ENCODE measurements around the gene ATP8B1. TPM values are rescaled to one million over a fixed set of nuclear protein-coding genes. Genes with fewer than 3 reads are reported as not detected.

Gene ATP8B1
- polyA plus RNA-seq, 3 donors: 0.02 to 0.11 (median 0.03) TPM

DNA sequence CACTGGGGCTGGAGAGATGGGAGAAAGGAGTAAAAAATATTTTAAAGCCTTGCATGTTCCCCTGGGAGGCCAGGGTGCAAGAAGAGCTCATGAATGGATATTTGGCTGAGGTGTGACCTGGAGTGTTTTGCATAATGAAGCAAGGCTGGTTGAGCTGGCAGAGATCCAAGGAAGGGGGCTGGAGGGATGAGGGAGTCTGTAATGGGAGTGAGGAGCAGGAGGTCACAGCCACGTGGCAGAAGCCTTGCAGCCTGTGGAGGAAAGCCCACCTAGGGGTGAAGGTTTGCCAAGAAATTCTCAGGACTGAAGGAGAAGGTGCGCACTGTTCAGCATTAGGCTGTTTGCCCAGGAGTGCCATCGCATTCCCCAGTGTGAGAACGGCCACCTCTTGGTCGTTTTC, 40.3 kb upstream of the ATP8B1 start:
- 98% methylated on average over 5 of the region's 5 CpGs for WGBS (ENCODE audit: insufficient coverage)
- H3K27ac Mint-ChIP-seq: peak overlapping the region in 1 of 7 donors; percentile 51
- Histone ChIP-seq H3K9me3 (replicated peaks in 1 of 2; ENCODE audit: control insufficient read depth in 1 of 2, insufficient read depth in 1 of 2, low read length in 2 of 2) (no peaks in the 10 kb centered on the region), H2AFZ (ENCODE audit: insufficient read depth, low read depth, low read length, poor library complexity, severe bottlenecking) (no peak overlapping the region), H3K27ac (ENCODE audit: low read depth in 1 of 2, low read length in 2 of 2) (no peak overlapping the region), H3K4me2 (replicated peaks; ENCODE audit: extremely low read depth, low read length, poor library complexity, severe bottlenecking) (no peak overlapping the region), H3K36me3 (replicated peaks in 1 of 2; ENCODE audit: control insufficient read depth in 1 of 2, insufficient read depth in 2 of 2, low read length in 2 of 2) (no peaks in the 10 kb centered on the region), H3K4me1 (ENCODE audit: control insufficient read depth in 1 of 2, insufficient read depth in 2 of 2, low read length in 2 of 2) (no peaks in the 10 kb centered on the region), H3K9ac (ENCODE audit: insufficient read depth, low read length, poor library complexity, severe bottlenecking) (no peak overlapping the region), H4K20me1 (ENCODE audit: insufficient read depth, low read length) (no peaks in the 10 kb centered on the region), H3K27me3 (ENCODE audit: control insufficient read depth in 2 of 2, insufficient read depth in 2 of 2, low read length in 2 of 2) (no peaks in the 10 kb centered on the region), H3K79me2 (ENCODE audit: insufficient read depth, low read length) (no peaks in the 10 kb centered on the region), H3K4me3 (replicated peaks in 1 of 3; ENCODE audit: low read depth in 2 of 3, low read length in 3 of 3) (no peak overlapping the region)
- peaks cover 4 to 6% (median 6%) of the 10 kb centered on the region in 3 donors for H3K27me3 Mint-ChIP-seq (ENCODE audit: low read depth in 3 of 3)
- H3K36me3 Mint-ChIP-seq: no peaks in the 10 kb centered on the region
- DNase-seq: no peak
- H3K4me1 Mint-ChIP-seq: no peaks in the 10 kb centered on the region
- intact Hi-C loops (cut with micrococcal nuclease): no loop called here
- no peak overlapping the region for H3K4me3 Mint-ChIP-seq
- peaks cover 0 to 5% (median 0%) of the 10 kb centered on the region in 7 donors for H3K9me3 Mint-ChIP-seq
- TF ChIP-seq, protein P1, sequence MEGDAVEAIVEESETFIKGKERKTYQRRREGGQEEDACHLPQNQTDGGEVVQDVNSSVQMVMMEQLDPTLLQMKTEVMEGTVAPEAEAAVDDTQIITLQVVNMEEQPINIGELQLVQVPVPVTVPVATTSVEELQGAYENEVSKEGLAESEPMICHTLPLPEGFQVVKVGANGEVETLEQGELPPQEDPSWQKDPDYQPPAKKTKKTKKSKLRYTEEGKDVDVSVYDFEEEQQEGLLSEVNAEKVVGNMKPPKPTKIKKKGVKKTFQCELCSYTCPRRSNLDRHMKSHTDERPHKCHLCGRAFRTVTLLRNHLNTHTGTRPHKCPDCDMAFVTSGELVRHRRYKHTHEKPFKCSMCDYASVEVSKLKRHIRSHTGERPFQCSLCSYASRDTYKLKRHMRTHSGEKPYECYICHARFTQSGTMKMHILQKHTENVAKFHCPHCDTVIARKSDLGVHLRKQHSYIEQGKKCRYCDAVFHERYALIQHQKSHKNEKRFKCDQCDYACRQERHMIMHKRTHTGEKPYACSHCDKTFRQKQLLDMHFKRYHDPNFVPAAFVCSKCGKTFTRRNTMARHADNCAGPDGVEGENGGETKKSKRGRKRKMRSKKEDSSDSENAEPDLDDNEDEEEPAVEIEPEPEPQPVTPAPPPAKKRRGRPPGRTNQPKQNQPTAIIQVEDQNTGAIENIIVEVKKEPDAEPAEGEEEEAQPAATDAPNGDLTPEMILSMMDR (IDR thresholded peaks at IDR 0.05): no peak

DNA sequence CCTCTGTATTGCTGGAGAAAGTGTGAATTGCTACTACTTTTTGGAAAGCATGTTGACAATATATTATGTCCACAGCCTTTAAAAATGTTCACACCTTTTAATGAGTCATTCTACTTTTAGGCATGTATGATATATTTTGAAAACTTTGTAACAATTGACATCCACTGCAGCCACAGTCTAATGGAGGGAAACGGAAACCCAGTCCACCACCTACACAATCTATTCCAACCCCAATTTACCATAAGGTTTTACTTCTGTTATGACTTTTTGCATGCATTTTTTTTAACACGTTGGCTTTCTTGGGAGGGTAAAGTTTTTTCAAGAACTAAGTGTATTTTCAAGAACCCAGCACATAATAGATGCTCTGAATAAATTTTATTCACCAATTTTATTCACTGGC, 38.5 kb upstream of the ATP8B1 start:
- Mint-ChIP-seq H3K27ac (no peak overlapping the region), H3K27me3 (ENCODE audit: low read depth in 3 of 3) (peaks cover 2 to 6% (median 2%) of the 10 kb centered on the region in 3 donors), H3K4me3 (no peak overlapping the region), H3K36me3 (no peaks in the 10 kb centered on the region), H3K9me3 (peaks cover 0 to 3% (median 0%) of the 10 kb centered on the region in 7 donors), H3K4me1 (no peaks in the 10 kb centered on the region)
- Histone ChIP-seq H3K27me3 (ENCODE audit: control insufficient read depth in 2 of 2, insufficient read depth in 2 of 2, low read length in 2 of 2) (no peaks in the 10 kb centered on the region), H3K4me3 (replicated peaks in 1 of 3; ENCODE audit: low read depth in 2 of 3, low read length in 3 of 3) (no peak overlapping the region), H4K20me1 (ENCODE audit: insufficient read depth, low read length) (no peaks in the 10 kb centered on the region), H3K9ac (ENCODE audit: insufficient read depth, low read length, poor library complexity, severe bottlenecking) (no peak overlapping the region), H3K27ac (ENCODE audit: low read depth in 1 of 2, low read length in 2 of 2) (no peak overlapping the region), H3K9me3 (replicated peaks in 1 of 2; ENCODE audit: control insufficient read depth in 1 of 2, insufficient read depth in 1 of 2, low read length in 2 of 2) (no peaks in the 10 kb centered on the region), H2AFZ (ENCODE audit: insufficient read depth, low read depth, low read length, poor library complexity, severe bottlenecking) (no peak overlapping the region), H3K4me2 (replicated peaks; ENCODE audit: extremely low read depth, low read length, poor library complexity, severe bottlenecking) (no peak overlapping the region), H3K79me2 (ENCODE audit: insufficient read depth, low read length) (no peaks in the 10 kb centered on the region), H3K4me1 (ENCODE audit: control insufficient read depth in 1 of 2, insufficient read depth in 2 of 2, low read length in 2 of 2) (no peaks in the 10 kb centered on the region), H3K36me3 (replicated peaks in 1 of 2; ENCODE audit: control insufficient read depth in 1 of 2, insufficient read depth in 2 of 2, low read length in 2 of 2) (no peaks in the 10 kb centered on the region)
- no peak for DNase-seq
- intact Hi-C loops (cut with micrococcal nuclease): no loop called here
- TF ChIP-seq, protein P1 (IDR thresholded peaks at IDR 0.05): no peak
- WGBS (ENCODE audit: insufficient coverage): no CpG with 5 or more reads among the region's 2 CpGs

Data from CD14-positive monocyte (primary cell).